Astrocyte (in vitro differentiated cells and primary cell): ENCODE data around the gene KLHDC8B. TPM values are rescaled to one million over a fixed set of nuclear protein-coding genes. Genes with fewer than 3 reads are reported as not detected.

Experiments
- DNase-seq: peaks from one replicate; pipeline ENCODE4 v3.0.0-alpha.2; 2010; ENCODE audit warnings: low read depth
- FAIRE-seq: peaks from 2 replicates; lab custom pipeline; 2011; peaks lifted over from hg19 to GRCh38; lab: Jason Lieb, UNC
- H2AFZ ChIP-seq: 2 replicates; pipeline ENCODE4 v1.6.0; 2012; ENCODE audit warnings: low read depth, low read length, inconsistent platforms
- H3K27ac ChIP-seq: 2 replicates; pipeline ENCODE4 v1.5.1; 2011; ENCODE audit warnings: low read depth, low read length, inconsistent platforms
- H3K27me3 ChIP-seq: 2 replicates; pipeline ENCODE4 v1.6.0; 2011; ENCODE audit warnings: low read length, inconsistent platforms; ENCODE audit not compliant: insufficient read depth
- H3K36me3 ChIP-seq: 2 replicates; pipeline ENCODE4 v1.5.1; 2011; ENCODE audit warnings: low read length, inconsistent platforms; ENCODE audit not compliant: insufficient read depth
- H3K4me1 ChIP-seq: 2 replicates; pipeline ENCODE4 v1.5.1; 2011; ENCODE audit warnings: low read length, inconsistent platforms; ENCODE audit not compliant: insufficient read depth
- H3K4me2 ChIP-seq: 2 replicates; pipeline ENCODE4 v1.6.0; 2012; ENCODE audit warnings: low read length, inconsistent platforms
- H3K4me3 ChIP-seq: 2 replicates; pipeline ENCODE4 v1.5.1; 2011; ENCODE audit warnings: low read depth, mild to moderate bottlenecking, low read length, inconsistent platforms; ENCODE audit not compliant: insufficient read depth
- H3K79me2 ChIP-seq: 2 replicates; pipeline ENCODE4 v1.6.0; 2012; ENCODE audit warnings: mild to moderate bottlenecking, low read length, inconsistent platforms; ENCODE audit not compliant: insufficient read depth
- H3K9ac ChIP-seq: 2 replicates; pipeline ENCODE4 v1.6.0; 2012; ENCODE audit warnings: mild to moderate bottlenecking, low read length, inconsistent platforms
- H3K9me3 ChIP-seq: 2 replicates; pipeline ENCODE4 v1.5.1; 2012; ENCODE audit warnings: low read depth, mild to moderate bottlenecking, low read length, inconsistent platforms; ENCODE audit not compliant: insufficient read depth
- H4K20me1 ChIP-seq: 2 replicates; pipeline ENCODE4 v1.6.0; 2012; ENCODE audit warnings: low read length, inconsistent platforms; ENCODE audit not compliant: insufficient read depth
- H3K27ac Mint-ChIP-seq: one replicate; pipeline ENCODE4 v1.8.0; 2021; ENCODE audit warnings: mild to moderate bottlenecking, mixed read lengths; ENCODE audit not compliant: unreplicated experiment
- H3K27me3 Mint-ChIP-seq: one replicate; pipeline ENCODE4 v1.8.0; 2021; ENCODE audit warnings: low read depth, mixed read lengths; ENCODE audit not compliant: unreplicated experiment
- H3K36me3 Mint-ChIP-seq: one replicate; pipeline ENCODE4 v1.8.0; 2021; ENCODE audit warnings: low read depth, mixed read lengths; ENCODE audit not compliant: unreplicated experiment
- H3K4me1 Mint-ChIP-seq: one replicate; pipeline ENCODE4 v1.8.0; 2021; ENCODE audit warnings: low read depth, mixed read lengths; ENCODE audit not compliant: unreplicated experiment
- H3K4me3 Mint-ChIP-seq: one replicate; pipeline ENCODE4 v1.8.0; 2021; ENCODE audit warnings: mild to moderate bottlenecking, moderate library complexity, mixed read lengths; ENCODE audit not compliant: unreplicated experiment
- H3K9me3 Mint-ChIP-seq: one replicate; pipeline ENCODE4 v1.8.0; 2021; ENCODE audit warnings: mild to moderate bottlenecking, mixed read lengths; ENCODE audit not compliant: unreplicated experiment
- EZH2 ChIP-seq: IDR thresholded peaks from 2 replicates; pipeline ENCODE4 v1.6.1; 2012; ENCODE audit warnings: mild to moderate bottlenecking, low read length, inconsistent platforms; ENCODE audit not compliant: insufficient read depth
- total RNA-seq: library from RNA; stranded (reverse); gene quantifications from 2 replicates; pipeline ENCODE4 v1.2.1, GENCODE V29; 2021
- TF ChIP-seq, protein P1 (sequence below): IDR thresholded peaks from 2 replicates; pipeline ENCODE4 v1.5.1; 2011; ENCODE audit warnings: low read depth, mild to moderate bottlenecking, inconsistent platforms, low read length, moderate library complexity; ENCODE audit not compliant: insufficient read depth

The KLHDC8B gene
- total RNA-seq, 1 donor from 2014 or later, result 31.6 TPM

DNA sequence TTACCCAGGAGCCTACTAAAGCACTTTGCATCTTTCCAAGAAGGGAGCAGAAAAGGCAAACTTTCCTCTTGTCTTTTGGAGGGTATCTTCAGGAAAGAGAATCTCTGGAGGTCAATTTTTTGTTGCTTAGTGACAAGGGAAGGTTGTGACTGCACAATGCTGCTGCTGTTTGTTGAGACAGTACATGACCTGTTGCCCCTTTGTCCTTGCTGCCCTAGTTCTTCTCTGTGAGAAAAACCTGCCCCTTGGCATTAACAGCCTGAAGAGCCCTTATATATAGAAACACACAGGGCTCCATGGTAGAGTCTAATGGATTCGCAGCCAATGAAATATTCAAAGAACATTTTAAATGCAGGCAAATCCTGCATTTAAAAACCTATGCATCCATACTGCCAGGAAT lies 20.3 kb downstream of the KLHDC8B start:
- Mint-ChIP-seq H3K9me3 (no peaks in the 10 kb centered on the region), H3K27ac (no peak overlapping the region), H3K27me3 (no peaks in the 10 kb centered on the region), H3K4me1 (no peaks in the 10 kb centered on the region), H3K36me3 (no peaks in the 10 kb centered on the region), H3K4me3 (no peak overlapping the region)
- no peak for TF ChIP-seq EZH2
- TF ChIP-seq, protein P1, sequence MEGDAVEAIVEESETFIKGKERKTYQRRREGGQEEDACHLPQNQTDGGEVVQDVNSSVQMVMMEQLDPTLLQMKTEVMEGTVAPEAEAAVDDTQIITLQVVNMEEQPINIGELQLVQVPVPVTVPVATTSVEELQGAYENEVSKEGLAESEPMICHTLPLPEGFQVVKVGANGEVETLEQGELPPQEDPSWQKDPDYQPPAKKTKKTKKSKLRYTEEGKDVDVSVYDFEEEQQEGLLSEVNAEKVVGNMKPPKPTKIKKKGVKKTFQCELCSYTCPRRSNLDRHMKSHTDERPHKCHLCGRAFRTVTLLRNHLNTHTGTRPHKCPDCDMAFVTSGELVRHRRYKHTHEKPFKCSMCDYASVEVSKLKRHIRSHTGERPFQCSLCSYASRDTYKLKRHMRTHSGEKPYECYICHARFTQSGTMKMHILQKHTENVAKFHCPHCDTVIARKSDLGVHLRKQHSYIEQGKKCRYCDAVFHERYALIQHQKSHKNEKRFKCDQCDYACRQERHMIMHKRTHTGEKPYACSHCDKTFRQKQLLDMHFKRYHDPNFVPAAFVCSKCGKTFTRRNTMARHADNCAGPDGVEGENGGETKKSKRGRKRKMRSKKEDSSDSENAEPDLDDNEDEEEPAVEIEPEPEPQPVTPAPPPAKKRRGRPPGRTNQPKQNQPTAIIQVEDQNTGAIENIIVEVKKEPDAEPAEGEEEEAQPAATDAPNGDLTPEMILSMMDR, result no peak
- Histone ChIP-seq H4K20me1 (no peaks in the 10 kb centered on the region), H3K4me1 (no peaks in the 10 kb centered on the region), H2AFZ (no peak overlapping the region), H3K27me3 (no peaks in the 10 kb centered on the region), H3K79me2 (no peaks in the 10 kb centered on the region), H3K36me3 (no peaks in the 10 kb centered on the region), H3K27ac (no peak overlapping the region), H3K9me3 (no peaks in the 10 kb centered on the region), H3K9ac (no peak overlapping the region), H3K4me2 (no peak overlapping the region), H3K4me3 (no peak overlapping the region)
- no peak for FAIRE-seq
- no peak for DNase-seq

DNA sequence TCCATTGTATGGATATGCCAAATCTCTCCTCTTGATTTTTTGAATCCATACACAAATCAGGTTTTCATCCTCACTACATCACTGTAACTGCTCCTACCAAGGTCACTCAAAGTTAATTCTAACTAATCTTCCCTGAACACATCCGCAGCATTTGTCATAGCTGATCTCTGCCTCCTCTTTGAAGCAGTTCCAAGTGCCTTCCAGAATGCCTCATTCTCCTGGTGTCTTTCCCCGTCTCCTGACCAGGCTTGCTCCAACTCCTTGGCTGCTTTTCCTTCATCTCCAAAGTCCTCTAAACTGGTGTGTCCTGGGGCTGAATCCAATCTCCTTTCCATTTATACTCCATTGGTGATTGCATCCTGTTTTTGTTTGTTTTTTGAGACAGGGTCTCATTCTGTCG lies 26.8 kb downstream of the KLHDC8B start:
- FAIRE-seq, result no peak
- H3K27me3 ChIP-seq, result peaks cover under 1% of the 10 kb centered on the region

DNA sequence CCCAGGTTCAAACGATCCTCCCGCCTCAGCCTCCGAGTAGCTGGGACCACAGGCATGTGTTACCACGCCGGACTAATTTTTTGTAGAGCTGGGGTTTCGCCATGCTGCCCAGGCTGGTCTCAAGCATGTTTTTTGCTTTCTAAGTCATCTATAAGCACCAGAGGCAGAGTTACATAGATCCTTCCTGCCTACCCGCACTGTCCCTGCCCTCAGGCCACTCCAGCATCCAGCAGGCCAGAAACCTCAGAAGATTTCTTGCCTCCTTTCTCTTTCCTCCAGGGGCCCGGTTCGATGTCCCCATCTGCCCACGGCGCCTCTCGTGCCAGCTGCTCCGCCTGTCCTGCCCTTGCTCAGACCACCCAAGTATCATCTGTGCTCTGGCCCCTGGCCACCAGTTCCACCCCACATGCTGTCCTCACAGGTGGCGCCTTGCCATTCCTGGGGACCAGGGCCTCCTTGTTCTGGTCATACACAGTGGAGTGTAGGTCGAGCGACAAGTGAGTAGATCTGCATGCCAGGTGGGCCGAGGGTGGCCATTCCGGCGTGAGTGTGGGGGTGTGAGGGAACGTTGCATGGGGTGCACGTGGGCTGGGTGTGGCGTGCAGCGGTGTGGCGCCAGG lies 27.3 kb downstream of the KLHDC8B start:
- Histone ChIP-seq H3K9ac (no peak overlapping the region), H3K27me3 (peaks cover 3% of the 10 kb centered on the region), H3K27ac (no peak overlapping the region), H2AFZ (peak overlapping the region; percentile 86), H3K9me3 (no peaks in the 10 kb centered on the region), H3K36me3 (no peaks in the 10 kb centered on the region), H4K20me1 (no peaks in the 10 kb centered on the region), H3K4me1 (no peaks in the 10 kb centered on the region), H3K4me2 (peak overlapping the region; percentile 73), H3K4me3 (peak overlapping the region; percentile 48), H3K79me2 (no peaks in the 10 kb centered on the region)
- H3K27ac Mint-ChIP-seq, result no peak overlapping the region
- no peak for DNase-seq
- no peak for FAIRE-seq
- no peaks in the 10 kb centered on the region for H3K9me3 Mint-ChIP-seq
- H3K36me3 Mint-ChIP-seq, result no peaks in the 10 kb centered on the region
- peaks cover 13% of the 10 kb centered on the region for H3K27me3 Mint-ChIP-seq
- H3K4me1 Mint-ChIP-seq, result no peaks in the 10 kb centered on the region
- no peak overlapping the region for H3K4me3 Mint-ChIP-seq
- TF ChIP-seq, protein P1, result no peak
- no peak for TF ChIP-seq EZH2

More for the DNA sequence above, 26.8 kb downstream of the KLHDC8B start:
- Mint-ChIP-seq H3K27ac (no peak overlapping the region), H3K4me3 (no peak overlapping the region), H3K27me3 (peaks cover 10% of the 10 kb centered on the region), H3K9me3 (no peaks in the 10 kb centered on the region), H3K36me3 (no peaks in the 10 kb centered on the region), H3K4me1 (no peaks in the 10 kb centered on the region)
- no peaks in the 10 kb centered on the region for H3K4me1 ChIP-seq
- no peak overlapping the region for H3K4me3 ChIP-seq
- no peak for DNase-seq
- no peak overlapping the region for H3K4me2 ChIP-seq
- H3K27ac ChIP-seq, result no peak overlapping the region
- H3K9ac ChIP-seq, result no peak overlapping the region
- H2AFZ ChIP-seq, result no peak overlapping the region
- H3K36me3 ChIP-seq, result no peaks in the 10 kb centered on the region
- no peak for TF ChIP-seq EZH2
- TF ChIP-seq, protein P1, result no peak
- H3K9me3 ChIP-seq, result no peaks in the 10 kb centered on the region
- no peaks in the 10 kb centered on the region for H3K79me2 ChIP-seq
- H4K20me1 ChIP-seq, result no peaks in the 10 kb centered on the region
